GM18508 (cell line): ENCODE data around the gene CDKN2AIP.

Source experiments
- ATAC-seq: cut with Tn5 transposase; IDR thresholded peaks from one replicate; pipeline ENCODE4 v1.9.1; 2021; ENCODE audit warnings: moderate number of reproducible peaks; ENCODE audit not compliant: insufficient read depth, unreplicated experiment

CDKN2AIP gene

DNA sequence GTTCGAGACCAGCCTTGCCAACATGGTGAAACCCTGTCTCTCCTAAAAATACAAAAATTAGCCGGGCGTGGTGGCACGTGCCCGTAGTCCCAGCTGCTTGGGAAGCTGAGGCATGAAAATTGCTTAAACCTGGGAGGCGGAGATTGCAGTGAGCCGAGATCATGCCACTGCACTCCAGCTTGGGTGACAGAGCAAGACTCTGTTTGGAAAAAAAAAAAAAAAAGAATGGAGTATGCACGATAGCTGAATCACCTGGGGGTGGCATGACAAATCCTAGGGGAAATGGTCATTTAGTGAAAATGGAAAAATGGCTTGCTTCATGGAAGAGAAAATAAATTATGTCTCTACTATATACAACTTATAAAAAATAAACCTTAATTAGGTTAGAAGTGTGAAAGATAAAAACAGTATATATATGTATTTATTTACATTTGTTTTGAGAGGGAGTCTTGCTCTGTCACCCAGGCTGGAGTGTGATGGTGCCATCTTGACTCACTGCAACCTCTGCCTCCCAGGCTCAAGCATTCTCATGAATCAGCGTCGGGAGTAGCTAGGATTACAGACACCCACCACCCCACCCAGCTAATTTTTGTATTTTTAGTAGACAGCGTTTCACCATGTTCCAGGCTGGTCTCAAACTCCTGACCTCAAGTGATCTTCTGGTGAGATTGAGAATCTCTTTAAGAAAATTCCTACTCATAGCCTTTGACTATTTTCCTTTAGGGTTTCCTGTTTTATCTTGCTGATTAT lies 41.1 kb downstream of the CDKN2AIP start:
- ATAC-seq: no peak

DNA sequence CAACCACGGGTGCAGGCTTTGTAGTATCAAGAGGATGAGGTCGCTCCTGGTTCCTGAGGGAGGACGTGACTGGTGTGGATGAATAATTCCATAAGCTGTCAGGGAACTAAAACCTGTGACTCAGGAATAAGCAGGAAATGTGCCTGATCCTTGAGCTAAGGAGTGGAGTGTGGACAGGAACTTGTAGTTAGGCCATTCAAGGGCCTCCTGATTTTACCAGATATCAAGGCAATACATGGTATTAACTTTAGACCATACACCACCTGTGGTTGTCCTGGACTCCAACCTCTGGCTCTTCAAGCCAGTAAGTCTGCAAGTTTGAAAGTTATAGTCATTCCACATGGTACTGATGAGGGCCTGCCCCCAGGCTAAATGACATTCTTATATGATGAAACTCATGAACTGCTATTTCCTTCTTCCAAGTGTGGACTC lies 48.4 kb downstream of the CDKN2AIP start:
- no peak for ATAC-seq

GRCh38 chr4:183493246-183493645 lies 48.8 kb downstream of the CDKN2AIP start:
- ATAC-seq: no peak

- no peak for ATAC-seq
These were observed 50.7 kb downstream of the CDKN2AIP start for GRCh38 chr4:183495184-183495583.
